Tibial nerve (tissue), 4 donors: Measurements from ENCODE around the gene BEST3. TPM values are rescaled to one million over a fixed set of nuclear protein-coding genes. Genes with fewer than 3 reads are reported as not detected.

ENCODE experiments used
- DNase-seq, 2 donors: peaks; one replicate each; pipeline ENCODE4 v3.0.0-alpha.2; 2019; ENCODE audit warnings: low spot score in 2 of 2
- H3K27ac ChIP-seq, 4 donors: fragments of 200-600 bp; sonication (generic) in 3 of 4; one replicate each; pipeline ENCODE4 v1.5.1; 2017 to 2019; ENCODE audit warnings: mild to moderate bottlenecking in 1 of 4
- H3K27me3 ChIP-seq, 2 donors: fragments of 200-600 bp; sonication (generic) in 1 of 2; one replicate each; pipeline versions ENCODE4 v1.5.1 to v1.6.0; 2017 to 2019
- H3K36me3 ChIP-seq, 3 donors: fragments of 200-600 bp; sonication (generic); one replicate each; pipeline ENCODE4 v1.5.1; 2018 to 2019
- H3K4me1 ChIP-seq, 4 donors: fragments of 200-600 bp; sonication (generic) in 3 of 4; one replicate each; pipeline ENCODE4 v1.5.1; 2017 to 2019
- H3K4me3 ChIP-seq, 4 donors: fragments of 200-600 bp; sonication (generic) in 3 of 4; one replicate each; pipeline ENCODE4 v1.5.1; 2017 to 2019; ENCODE audit warnings: mild to moderate bottlenecking in 1 of 4, moderate library complexity in 1 of 4
- H3K9me3 ChIP-seq, 4 donors: fragments of 200-600 bp; sonication (generic) in 3 of 4; one replicate each; pipeline ENCODE4 v1.5.1; 2017 to 2019
- EP300 ChIP-seq, 2 donors: sonication (generic); formaldehyde crosslinking; IDR thresholded peaks; one replicate each; pipeline ENCODE4 v1.6.1; 2017; ENCODE audit warnings: antibody characterized with exemption in 2 of 2, mild to moderate bottlenecking in 1 of 2
- POLR2A ChIP-seq, 2 donors: fragments of 450-650 bp; IDR thresholded peaks; one replicate each; pipeline ENCODE4 v1.6.1; 2017; ENCODE audit warnings: antibody characterized with exemption in 2 of 2, mild to moderate bottlenecking in 2 of 2, moderate library complexity in 2 of 2
- WGBS, 2 donors: methylation state at CpG; one replicate each; pipeline ENCODE4 v1.1.5; 2018; 5-methylcytosine and 5-hydroxymethylcytosine counted together
- total RNA-seq, 4 donors: library from RNA; depleted of rRNA; stranded (reverse); fragments of >200 nt; gene quantifications; one replicate each; pipeline ENCODE4 v1.1.0, GENCODE V29; 2016
- TF ChIP-seq, protein P1 (sequence below), 5 experiments: fragments of 200-600 bp in 3 of 5; fragments of 450-650 bp in 2 of 5; sonication (generic) in 3 of 5; IDR thresholded peaks; one replicate each; pipeline ENCODE4 v1.5.1; 2016 to 2019; ENCODE audit warnings: antibody characterized with exemption in 5 of 5, mild to moderate bottlenecking in 3 of 5, moderate library complexity in 2 of 5

The BEST3 gene
- total RNA-seq, 4 donors from 2014 or later: not detected

DNA sequence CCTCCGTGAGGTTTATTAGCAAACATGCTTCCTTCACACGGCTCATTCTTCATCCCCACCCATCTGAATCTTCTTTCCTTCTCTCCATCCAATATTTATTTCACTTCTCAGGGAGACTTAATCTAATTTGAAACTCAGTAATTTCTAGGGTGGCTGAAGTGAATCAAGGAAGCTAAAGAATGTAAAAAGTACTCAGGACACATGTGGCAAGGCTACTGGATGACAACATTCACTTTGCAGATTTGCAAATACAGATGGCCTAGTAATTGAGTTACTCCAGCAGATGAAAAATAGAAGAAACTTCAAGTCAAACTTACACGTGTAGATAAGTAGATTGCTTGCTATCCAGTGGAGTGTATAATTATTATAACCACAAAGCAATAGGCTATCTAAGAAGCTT lies 15.4 kb upstream of the BEST3 start:
- Histone ChIP-seq H3K9me3 (no peaks in the 10 kb centered on the region), H3K27ac (no peak overlapping the region), H3K36me3 (no peaks in the 10 kb centered on the region), H3K4me1 (no peaks in the 10 kb centered on the region), H3K4me3 (no peak overlapping the region), H3K27me3 (no peaks in the 10 kb centered on the region)
- DNase-seq: no peak
- 75 to 77% methylated on average over 3 of the region's 3 CpGs for WGBS, 2 donors
- TF ChIP-seq POLR2A (IDR thresholded peaks at IDR 0.05) (no peak), EP300 (IDR thresholded peaks at IDR 0.05) (no peak)
- TF ChIP-seq, protein P1, sequence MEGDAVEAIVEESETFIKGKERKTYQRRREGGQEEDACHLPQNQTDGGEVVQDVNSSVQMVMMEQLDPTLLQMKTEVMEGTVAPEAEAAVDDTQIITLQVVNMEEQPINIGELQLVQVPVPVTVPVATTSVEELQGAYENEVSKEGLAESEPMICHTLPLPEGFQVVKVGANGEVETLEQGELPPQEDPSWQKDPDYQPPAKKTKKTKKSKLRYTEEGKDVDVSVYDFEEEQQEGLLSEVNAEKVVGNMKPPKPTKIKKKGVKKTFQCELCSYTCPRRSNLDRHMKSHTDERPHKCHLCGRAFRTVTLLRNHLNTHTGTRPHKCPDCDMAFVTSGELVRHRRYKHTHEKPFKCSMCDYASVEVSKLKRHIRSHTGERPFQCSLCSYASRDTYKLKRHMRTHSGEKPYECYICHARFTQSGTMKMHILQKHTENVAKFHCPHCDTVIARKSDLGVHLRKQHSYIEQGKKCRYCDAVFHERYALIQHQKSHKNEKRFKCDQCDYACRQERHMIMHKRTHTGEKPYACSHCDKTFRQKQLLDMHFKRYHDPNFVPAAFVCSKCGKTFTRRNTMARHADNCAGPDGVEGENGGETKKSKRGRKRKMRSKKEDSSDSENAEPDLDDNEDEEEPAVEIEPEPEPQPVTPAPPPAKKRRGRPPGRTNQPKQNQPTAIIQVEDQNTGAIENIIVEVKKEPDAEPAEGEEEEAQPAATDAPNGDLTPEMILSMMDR (IDR thresholded peaks at IDR 0.05): no peak

DNA sequence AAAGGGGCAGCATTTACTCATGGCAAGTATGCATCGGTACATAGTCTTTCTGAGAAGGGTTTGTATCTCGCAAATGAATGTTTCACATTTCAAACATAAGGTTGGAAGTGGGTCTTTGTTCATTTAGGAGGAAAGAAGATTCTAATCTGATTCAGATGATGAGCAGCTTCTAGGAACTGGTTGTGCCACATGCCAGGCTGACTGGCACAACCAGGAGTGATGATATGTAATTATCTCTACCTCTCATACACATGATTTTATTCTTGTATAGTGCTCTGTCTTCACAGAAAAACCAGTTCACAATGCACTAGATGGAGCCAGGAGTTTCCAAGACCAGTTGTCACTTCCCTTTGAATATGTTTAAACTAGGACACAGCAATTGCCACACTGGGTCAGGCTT lies 13.7 kb upstream of the BEST3 start:
- Histone ChIP-seq H3K4me3 (no peak overlapping the region), H3K27ac (no peak overlapping the region), H3K4me1 (no peaks in the 10 kb centered on the region), H3K9me3 (no peaks in the 10 kb centered on the region), H3K27me3 (no peaks in the 10 kb centered on the region), H3K36me3 (no peaks in the 10 kb centered on the region)
- TF ChIP-seq POLR2A (IDR thresholded peaks at IDR 0.05): no peak
- TF ChIP-seq, protein P1 (IDR thresholded peaks at IDR 0.05): no peak
- no peak for TF ChIP-seq EP300 (IDR thresholded peaks at IDR 0.05)
- DNase-seq: no peak
- 91 to 98% methylated on average over 2 of the region's 2 CpGs for WGBS, 2 donors

DNA sequence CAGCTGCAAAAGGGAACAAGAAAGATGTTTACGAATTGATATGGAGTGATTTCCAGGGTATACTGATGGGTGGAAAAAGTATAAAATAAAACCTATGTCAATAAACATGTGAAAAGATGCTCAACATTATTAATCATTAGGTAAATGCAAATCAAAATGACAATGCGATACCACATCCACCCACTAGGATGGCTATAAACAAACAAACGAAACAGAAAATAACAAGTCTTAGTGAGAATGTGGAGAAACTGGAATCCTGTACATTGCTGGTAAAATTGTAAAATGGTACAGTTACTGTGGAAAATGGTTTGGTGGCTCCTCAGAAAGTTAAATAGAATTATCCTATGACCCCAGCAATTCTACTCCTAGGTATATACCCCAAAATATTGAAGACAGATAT lies 9.5 kb upstream of the BEST3 start:
- 92 to 94% methylated on average over 3 of the region's 3 CpGs for WGBS, 2 donors
- DNase-seq: no peak
- Histone ChIP-seq H3K4me1 (no peaks in the 10 kb centered on the region), H3K36me3 (no peaks in the 10 kb centered on the region), H3K27me3 (no peaks in the 10 kb centered on the region), H3K9me3 (no peaks in the 10 kb centered on the region), H3K4me3 (no peak overlapping the region), H3K27ac (no peak overlapping the region)
- TF ChIP-seq, protein P1 (IDR thresholded peaks at IDR 0.05): no peak
- TF ChIP-seq EP300 (IDR thresholded peaks at IDR 0.05) (no peak), POLR2A (IDR thresholded peaks at IDR 0.05) (no peak)

DNA sequence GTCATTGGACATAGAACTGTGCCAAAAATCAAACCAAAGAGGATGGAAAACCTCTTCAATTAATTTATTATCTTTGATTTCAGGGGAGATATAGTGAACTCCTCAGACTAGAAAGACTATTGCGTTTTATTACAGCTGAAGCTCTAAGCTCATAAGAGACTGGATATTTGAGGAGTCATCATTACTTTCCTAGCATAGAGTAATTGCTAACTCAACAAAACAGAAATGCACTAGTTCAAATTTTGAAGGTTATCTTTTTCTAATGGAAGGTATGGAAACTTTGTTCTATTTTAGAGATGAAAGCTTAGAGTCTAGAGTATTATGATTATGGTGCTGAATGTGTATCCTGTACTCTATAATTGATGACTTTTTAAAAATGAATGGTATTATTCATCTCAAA lies 5.3 kb upstream of the BEST3 start:
- WGBS, 2 donors: 0% methylated on average over 1 of the region's 1 CpG
- H3K27me3 ChIP-seq: no peaks in the 10 kb centered on the region
- no peak overlapping the region for H3K27ac ChIP-seq
- TF ChIP-seq POLR2A (IDR thresholded peaks at IDR 0.05) (no peak), EP300 (IDR thresholded peaks at IDR 0.05) (no peak)
- TF ChIP-seq, protein P1 (IDR thresholded peaks at IDR 0.05): no peak
- no peak for DNase-seq
- H3K4me3 ChIP-seq: no peak overlapping the region
- H3K4me1 ChIP-seq: no peaks in the 10 kb centered on the region
- H3K36me3 ChIP-seq: no peaks in the 10 kb centered on the region
- no peaks in the 10 kb centered on the region for H3K9me3 ChIP-seq

DNA sequence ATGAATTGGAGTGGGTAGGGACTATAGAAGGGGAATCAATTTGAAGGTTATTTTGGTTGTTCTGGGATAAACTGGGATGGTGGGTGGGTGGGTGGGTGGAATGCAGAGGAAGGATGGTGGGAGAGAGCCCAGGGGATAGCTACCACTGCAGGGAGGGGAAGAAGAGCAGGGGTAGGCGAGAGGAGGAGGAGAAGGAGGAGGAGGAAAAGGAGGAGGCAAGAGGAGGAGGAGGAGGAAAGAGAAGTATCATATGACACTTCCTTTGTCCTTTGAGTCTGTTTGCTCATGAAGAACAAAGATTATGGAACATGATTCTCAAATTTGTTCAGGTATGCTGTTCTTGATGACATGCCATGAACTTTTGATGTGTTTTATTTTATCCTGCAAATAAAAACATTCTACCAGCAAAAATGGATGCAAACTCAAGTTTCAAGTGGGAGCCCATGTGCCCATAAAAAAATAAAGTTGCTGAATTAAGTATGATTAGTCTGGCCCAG lies 4.1 kb upstream of the BEST3 start:
- TF ChIP-seq, protein P1 (IDR thresholded peaks at IDR 0.05): no peak
- TF ChIP-seq EP300 (IDR thresholded peaks at IDR 0.05) (no peak), POLR2A (IDR thresholded peaks at IDR 0.05) (no peak)
- H3K27ac ChIP-seq: no peak overlapping the region
- no peaks in the 10 kb centered on the region for H3K9me3 ChIP-seq
- WGBS, 2 donors: 55 to 56% methylated on average over 1 of the region's 1 CpG
- no peak for DNase-seq
- H3K36me3 ChIP-seq: no peaks in the 10 kb centered on the region
- H3K4me1 ChIP-seq: no peaks in the 10 kb centered on the region
- H3K4me3 ChIP-seq: no peak overlapping the region
- no peaks in the 10 kb centered on the region for H3K27me3 ChIP-seq
